ENCODE results near the gene SPAG5.
"Not testable (repeated sequence)": the region's sequence is repeated elsewhere in the genome, so short reads cannot be mapped to it uniquely, and the experiment has no call there.

The SPAG5 gene

DNA sequence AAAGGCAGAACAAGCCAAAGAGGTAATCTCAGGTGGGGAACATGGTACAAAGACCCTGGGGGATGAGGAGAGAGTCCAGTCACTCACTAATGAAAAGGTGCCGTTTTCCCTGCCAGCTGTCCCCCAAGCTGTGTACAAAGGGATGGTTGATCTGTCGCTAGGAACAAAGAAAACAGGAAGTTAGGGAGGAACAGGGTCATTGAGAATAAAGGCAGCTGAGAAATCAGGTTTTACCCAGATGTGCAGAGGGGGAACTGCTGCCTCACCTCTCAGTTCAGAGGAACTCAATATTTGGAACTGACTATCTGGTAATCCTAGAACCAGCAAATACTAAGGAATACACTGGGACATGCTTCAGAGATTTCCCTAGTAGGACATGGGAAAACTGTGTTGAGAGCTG, 13.7 kb upstream of the SPAG5 start:
- no peak for DNase-seq (ENCODE audit: low read depth)
- TF ChIP-seq, protein P1, sequence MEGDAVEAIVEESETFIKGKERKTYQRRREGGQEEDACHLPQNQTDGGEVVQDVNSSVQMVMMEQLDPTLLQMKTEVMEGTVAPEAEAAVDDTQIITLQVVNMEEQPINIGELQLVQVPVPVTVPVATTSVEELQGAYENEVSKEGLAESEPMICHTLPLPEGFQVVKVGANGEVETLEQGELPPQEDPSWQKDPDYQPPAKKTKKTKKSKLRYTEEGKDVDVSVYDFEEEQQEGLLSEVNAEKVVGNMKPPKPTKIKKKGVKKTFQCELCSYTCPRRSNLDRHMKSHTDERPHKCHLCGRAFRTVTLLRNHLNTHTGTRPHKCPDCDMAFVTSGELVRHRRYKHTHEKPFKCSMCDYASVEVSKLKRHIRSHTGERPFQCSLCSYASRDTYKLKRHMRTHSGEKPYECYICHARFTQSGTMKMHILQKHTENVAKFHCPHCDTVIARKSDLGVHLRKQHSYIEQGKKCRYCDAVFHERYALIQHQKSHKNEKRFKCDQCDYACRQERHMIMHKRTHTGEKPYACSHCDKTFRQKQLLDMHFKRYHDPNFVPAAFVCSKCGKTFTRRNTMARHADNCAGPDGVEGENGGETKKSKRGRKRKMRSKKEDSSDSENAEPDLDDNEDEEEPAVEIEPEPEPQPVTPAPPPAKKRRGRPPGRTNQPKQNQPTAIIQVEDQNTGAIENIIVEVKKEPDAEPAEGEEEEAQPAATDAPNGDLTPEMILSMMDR (conservative IDR thresholded peaks at IDR 0.05; ENCODE audit: low read length) = no peak
- no peak overlapping the region for H3K4me3 ChIP-seq (ENCODE audit: low read length)

DNA sequence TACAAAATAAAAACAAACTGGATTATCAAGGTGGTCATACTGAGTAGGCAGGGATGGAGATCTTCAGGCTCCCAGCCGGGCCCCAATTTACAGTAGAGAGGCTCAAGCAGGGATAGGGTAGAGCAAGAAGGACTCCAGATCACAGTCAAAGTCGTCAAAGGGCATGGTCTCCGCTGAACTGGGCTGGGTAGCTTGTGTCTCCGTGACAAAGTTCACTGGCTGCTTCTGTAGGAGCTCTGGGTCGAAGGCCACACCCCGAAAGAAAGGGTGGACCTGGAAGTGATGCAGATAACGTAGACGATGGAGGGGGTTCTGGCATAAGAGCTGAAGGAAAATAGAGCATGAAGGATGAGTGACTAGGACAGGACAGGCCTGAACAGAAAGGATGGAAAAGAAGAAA, 11.6 kb upstream of the SPAG5 start:
- no peak overlapping the region for H3K4me3 ChIP-seq (ENCODE audit: low read length)
- TF ChIP-seq, protein P1 (conservative IDR thresholded peaks at IDR 0.05; ENCODE audit: low read length) = no peak
- no peak for DNase-seq (ENCODE audit: low read depth)

- not testable (repeated sequence) for DNase-seq (ENCODE audit: low read depth); H3K4me3 ChIP-seq (ENCODE audit: low read length)
Observed at GRCh38 chr17:28604031-28604430, 5.2 kb upstream of the SPAG5 start.

GRCh38 chr17:28599311-28600184, 723 bp upstream of the SPAG5 start:
- H3K4me3 ChIP-seq (ENCODE audit: low read length) = peak overlapping the region; percentile 75
- peak; percentile 83 for DNase-seq (ENCODE audit: low read depth)
- TF ChIP-seq, protein P1 (conservative IDR thresholded peaks at IDR 0.05; ENCODE audit: low read length) = no peak

- no peak for DNase-seq (ENCODE audit: low read depth)
- H3K4me3 ChIP-seq (ENCODE audit: low read length) = peak overlapping the region; percentile 75
- TF ChIP-seq, protein P1 (conservative IDR thresholded peaks at IDR 0.05; ENCODE audit: low read length) = no peak
Observed at GRCh38 chr17:28598389-28598788, 436 bp downstream of the SPAG5 start.

GRCh38 chr17:28597606-28598383, 1.0 kb downstream of the SPAG5 start:
- TF ChIP-seq, protein P1 (conservative IDR thresholded peaks at IDR 0.05; ENCODE audit: low read length) = no peak
- DNase-seq (ENCODE audit: low read depth) = no peak
- H3K4me3 ChIP-seq (ENCODE audit: low read length) = peak overlapping the region; percentile 75

GRCh38 chr17:28592260-28592659, 6.6 kb downstream of the SPAG5 start:
- TF ChIP-seq, protein P1 (conservative IDR thresholded peaks at IDR 0.05; ENCODE audit: low read length) = no peak

More at GRCh38 chr17:28592260-28592659, 6.6 kb downstream of the SPAG5 start:
- no peak overlapping the region for H3K4me3 ChIP-seq (ENCODE audit: low read length)
- no peak for DNase-seq (ENCODE audit: low read depth)

All from AG10803 (cell line).